ENCODE data around the gene IFI27L1. TPM values are rescaled to one million over a fixed set of nuclear protein-coding genes. Genes with fewer than 3 reads are reported as not detected.

IFI27L1 gene
- total and polyA plus RNA-seq, 2 donors: 7.2 to 18.9 TPM

- Histone ChIP-seq H3K36me3 (ENCODE audit: insufficient read depth) (no peaks in the 10 kb centered on the region), H3K27ac (ENCODE audit: low read depth) (peak within 1 kb of the TSS; percentile 89), H3K4me1 (ENCODE audit: insufficient read depth) (no peaks in the 10 kb centered on the region), H3K4me3 (ENCODE audit: low read depth, low read length) (peak within 1 kb of the TSS; percentile 39)
- WGBS: under 1% methylated on average over 27 of the region's 27 CpGs
- DNase-seq (ENCODE audit: extremely low spot score): peak; percentile 69
Observed at GRCh38 chr14:94129111-94129757, 48.1 kb downstream of the IFI27L1 start, which contains the start of gene IFI27L2. TSS of gene IFI27L2 (minus strand) at chr14:94129604. CDS start at chr14:94129564, 40 bp downstream.

GRCh38 chr14:94129758-94130414, 48.8 kb downstream of the IFI27L1 start:
- H3K4me3 ChIP-seq (ENCODE audit: low read depth, low read length): peak overlapping the region; percentile 39
- H3K27ac ChIP-seq (ENCODE audit: low read depth): no peak overlapping the region
- no peaks in the 10 kb centered on the region for H3K36me3 ChIP-seq (ENCODE audit: insufficient read depth)
- H3K4me1 ChIP-seq (ENCODE audit: insufficient read depth): no peaks in the 10 kb centered on the region
- WGBS: under 1% methylated on average over 12 of the region's 12 CpGs
- DNase-seq (ENCODE audit: extremely low spot score): no peak

- no peak for DNase-seq (ENCODE audit: extremely low spot score)
- 44% methylated on average over 4 of the region's 4 CpGs for WGBS
- H3K27ac ChIP-seq (ENCODE audit: low read depth): no peak overlapping the region
- H3K4me1 ChIP-seq (ENCODE audit: insufficient read depth): no peaks in the 10 kb centered on the region
- no peaks in the 10 kb centered on the region for H3K36me3 ChIP-seq (ENCODE audit: insufficient read depth)
- no peak overlapping the region for H3K4me3 ChIP-seq (ENCODE audit: low read depth, low read length)
Observed at GRCh38 chr14:94132285-94132887, 51.3 kb downstream of the IFI27L1 start.

DNA sequence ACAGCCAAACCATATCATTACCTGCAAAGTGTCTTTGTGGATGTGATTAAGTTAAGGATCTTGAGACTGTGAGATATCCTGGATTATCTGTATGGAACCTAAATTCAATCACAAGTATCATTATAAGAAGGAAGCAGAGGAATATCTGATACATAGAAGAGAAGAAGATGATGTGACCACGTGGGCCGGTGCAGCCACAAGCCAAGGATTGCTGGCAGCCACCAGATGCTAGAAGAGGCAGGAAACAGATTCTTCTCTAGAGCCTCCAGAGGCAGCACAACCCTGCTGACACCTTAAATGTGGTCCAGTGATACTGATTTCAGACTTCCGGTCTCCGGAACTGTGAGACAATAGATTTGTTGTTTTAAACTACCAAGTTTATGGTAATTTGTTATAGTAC, 54.4 kb downstream of the IFI27L1 start:
- Histone ChIP-seq H3K27ac (ENCODE audit: low read depth) (no peak overlapping the region), H3K4me3 (ENCODE audit: low read depth, low read length) (no peak overlapping the region), H3K4me1 (ENCODE audit: insufficient read depth) (no peaks in the 10 kb centered on the region), H3K36me3 (ENCODE audit: insufficient read depth) (no peaks in the 10 kb centered on the region)
- DNase-seq (ENCODE audit: extremely low spot score): no peak
- 73% methylated on average over 4 of the region's 4 CpGs for WGBS

DNA sequence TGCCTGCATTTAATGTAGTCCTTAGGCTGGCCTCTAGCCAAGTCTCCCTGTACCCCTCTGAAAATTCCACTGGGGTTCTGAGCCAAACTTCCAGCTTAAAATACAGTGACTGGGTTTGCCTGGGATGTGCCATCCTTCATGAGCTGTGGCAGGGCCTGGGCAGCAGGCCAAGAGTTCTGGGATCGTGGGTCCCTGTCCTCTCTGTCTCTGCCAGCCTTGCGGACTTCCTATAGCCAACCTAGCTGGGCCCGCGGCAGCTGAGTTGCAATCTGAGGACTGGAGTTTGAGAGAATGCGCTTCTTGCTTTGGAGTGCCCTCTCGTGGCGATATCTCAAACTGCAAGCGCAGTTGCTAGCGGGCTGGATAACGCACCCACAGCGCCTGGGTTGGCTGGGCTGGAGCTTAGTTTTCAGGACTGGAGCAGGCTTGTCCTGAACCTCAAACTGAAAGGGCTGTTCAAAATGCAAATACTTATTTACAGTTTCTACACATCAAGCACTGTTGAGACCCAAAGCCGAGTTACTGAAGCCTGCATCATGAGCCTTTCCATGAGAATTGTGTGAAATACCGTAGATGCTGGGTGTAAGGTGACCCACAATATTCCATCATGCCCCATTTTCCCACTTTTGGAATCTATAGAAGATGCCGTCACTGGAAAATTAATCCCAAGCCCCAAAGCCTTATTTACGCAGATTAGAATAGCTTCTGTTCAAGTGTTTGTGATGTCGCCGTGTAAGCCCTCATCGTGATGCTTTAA, 55.6 kb downstream of the IFI27L1 start:
- no peaks in the 10 kb centered on the region for H3K4me1 ChIP-seq (ENCODE audit: insufficient read depth)
- H3K27ac ChIP-seq (ENCODE audit: low read depth): no peak overlapping the region
- DNase-seq (ENCODE audit: extremely low spot score): no peak
- no peak overlapping the region for H3K4me3 ChIP-seq (ENCODE audit: low read depth, low read length)
- WGBS: 31% methylated on average over 18 of the region's 18 CpGs
- no peaks in the 10 kb centered on the region for H3K36me3 ChIP-seq (ENCODE audit: insufficient read depth)

DNA sequence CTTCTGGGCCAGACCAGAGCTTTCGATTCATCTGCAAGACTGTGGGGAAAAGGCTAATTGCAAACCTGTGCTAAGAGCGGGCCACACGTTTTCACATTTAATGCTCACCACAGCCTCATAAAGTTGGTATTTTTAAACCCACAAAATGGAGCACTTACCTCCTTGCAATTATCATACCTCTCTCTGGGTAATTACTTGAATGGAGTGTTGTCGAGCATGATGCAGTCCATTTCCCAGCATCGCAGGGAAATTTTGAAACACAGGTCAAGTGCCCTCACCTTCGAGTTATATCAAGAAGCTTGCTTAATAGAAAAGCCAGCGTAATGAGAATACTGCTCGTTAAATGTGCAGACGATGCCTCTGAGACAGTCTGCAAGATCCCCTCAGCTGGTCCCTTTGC, 57.1 kb downstream of the IFI27L1 start:
- DNase-seq (ENCODE audit: extremely low spot score): no peak
- 72% methylated on average over 9 of the region's 9 CpGs for WGBS
- H3K27ac ChIP-seq (ENCODE audit: low read depth): no peak overlapping the region
- no peaks in the 10 kb centered on the region for H3K4me1 ChIP-seq (ENCODE audit: insufficient read depth)
- no peak overlapping the region for H3K4me3 ChIP-seq (ENCODE audit: low read depth, low read length)
- H3K36me3 ChIP-seq (ENCODE audit: insufficient read depth): no peaks in the 10 kb centered on the region

DNA sequence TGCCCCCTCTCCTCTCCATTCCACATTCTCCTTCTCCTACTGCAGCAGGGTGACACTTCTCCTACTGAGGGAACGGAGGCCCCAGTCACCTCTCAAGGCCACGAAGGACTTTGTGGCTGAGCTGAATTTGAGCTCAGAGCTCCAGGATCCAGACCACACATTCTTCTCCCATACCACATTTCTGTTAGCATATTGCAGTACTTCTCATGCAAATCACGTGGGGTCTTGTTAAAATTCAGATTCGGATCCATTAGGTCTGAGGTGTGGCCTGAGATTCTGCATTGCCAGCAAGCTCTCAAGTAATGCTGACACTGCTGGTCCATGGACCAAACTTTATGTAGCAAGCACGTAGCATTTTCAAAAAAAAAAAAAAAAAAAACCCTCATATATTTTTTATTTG, 57.9 kb downstream of the IFI27L1 start:
- 70% methylated on average over 5 of the region's 5 CpGs for WGBS
- Histone ChIP-seq H3K4me1 (ENCODE audit: insufficient read depth) (no peaks in the 10 kb centered on the region), H3K36me3 (ENCODE audit: insufficient read depth) (no peaks in the 10 kb centered on the region), H3K27ac (ENCODE audit: low read depth) (no peak overlapping the region), H3K4me3 (ENCODE audit: low read depth, low read length) (no peak overlapping the region)
- DNase-seq (ENCODE audit: extremely low spot score): no peak

DNA sequence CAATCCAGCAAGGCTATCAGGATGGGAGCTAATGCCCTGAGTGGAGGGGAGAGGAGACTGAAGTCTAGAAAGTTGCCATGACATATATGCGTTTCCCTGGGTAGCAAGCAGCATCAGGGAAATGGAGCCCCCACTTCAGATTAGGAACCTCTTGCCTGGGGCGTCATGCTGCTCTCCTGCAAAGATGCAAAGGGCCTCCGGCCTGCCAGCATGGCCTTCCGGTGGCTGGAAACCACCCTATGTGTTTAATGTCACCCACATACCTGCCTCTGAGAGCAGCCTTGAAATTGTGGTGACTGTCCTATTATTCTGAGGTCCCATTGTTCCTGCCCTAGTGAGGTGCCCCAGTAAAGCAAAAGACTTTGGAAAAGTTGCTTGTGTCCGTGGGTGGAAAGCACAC, 58.3 kb downstream of the IFI27L1 start:
- DNase-seq (ENCODE audit: extremely low spot score): no peak
- WGBS: 85% methylated on average over 5 of the region's 5 CpGs
- H3K4me1 ChIP-seq (ENCODE audit: insufficient read depth): no peaks in the 10 kb centered on the region
- no peaks in the 10 kb centered on the region for H3K36me3 ChIP-seq (ENCODE audit: insufficient read depth)
- no peak overlapping the region for H3K4me3 ChIP-seq (ENCODE audit: low read depth, low read length)
- H3K27ac ChIP-seq (ENCODE audit: low read depth): no peak overlapping the region

- H3K4me1 ChIP-seq (ENCODE audit: insufficient read depth): no peaks in the 10 kb centered on the region
- 68% methylated on average over 3 of the region's 3 CpGs for WGBS
- H3K27ac ChIP-seq (ENCODE audit: low read depth): no peak overlapping the region
- H3K36me3 ChIP-seq (ENCODE audit: insufficient read depth): no peaks in the 10 kb centered on the region
- no peak for DNase-seq (ENCODE audit: extremely low spot score)
- H3K4me3 ChIP-seq (ENCODE audit: low read depth, low read length): no peak overlapping the region
Observed at GRCh38 chr14:94142247-94142646, 61.1 kb downstream of the IFI27L1 start.

GRCh38 chr14:94142836-94143235, 61.7 kb downstream of the IFI27L1 start:
- Histone ChIP-seq H3K36me3 (ENCODE audit: insufficient read depth) (no peaks in the 10 kb centered on the region), H3K4me1 (ENCODE audit: insufficient read depth) (no peaks in the 10 kb centered on the region), H3K4me3 (ENCODE audit: low read depth, low read length) (no peak overlapping the region), H3K27ac (ENCODE audit: low read depth) (no peak overlapping the region)
- no peak for DNase-seq (ENCODE audit: extremely low spot score)
- 86% methylated on average over 1 of the region's 1 CpG for WGBS

DNA sequence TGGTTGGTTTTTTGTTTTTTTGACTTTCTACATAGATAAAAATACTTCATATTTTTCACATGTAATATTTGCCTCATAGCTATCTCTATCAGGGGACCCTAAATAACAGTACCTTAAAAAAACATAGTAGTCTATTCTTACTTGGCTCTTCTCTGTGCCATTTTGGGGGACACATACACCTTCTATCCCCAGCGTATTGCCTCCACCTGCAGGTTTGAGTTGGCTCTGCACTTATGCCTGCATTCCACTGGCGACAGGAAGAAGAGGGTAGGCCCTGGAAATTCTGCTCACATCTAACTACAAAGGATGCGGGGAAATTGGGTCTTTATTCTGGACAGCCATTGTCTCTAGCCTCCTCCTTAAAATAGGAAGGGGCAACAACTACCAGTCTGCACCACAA, 62.1 kb downstream of the IFI27L1 start:
- 67% methylated on average over 3 of the region's 3 CpGs for WGBS
- DNase-seq (ENCODE audit: extremely low spot score): no peak
- H3K4me1 ChIP-seq (ENCODE audit: insufficient read depth): no peaks in the 10 kb centered on the region
- no peaks in the 10 kb centered on the region for H3K36me3 ChIP-seq (ENCODE audit: insufficient read depth)
- H3K4me3 ChIP-seq (ENCODE audit: low read depth, low read length): no peak overlapping the region
- H3K27ac ChIP-seq (ENCODE audit: low read depth): no peak overlapping the region

DNA sequence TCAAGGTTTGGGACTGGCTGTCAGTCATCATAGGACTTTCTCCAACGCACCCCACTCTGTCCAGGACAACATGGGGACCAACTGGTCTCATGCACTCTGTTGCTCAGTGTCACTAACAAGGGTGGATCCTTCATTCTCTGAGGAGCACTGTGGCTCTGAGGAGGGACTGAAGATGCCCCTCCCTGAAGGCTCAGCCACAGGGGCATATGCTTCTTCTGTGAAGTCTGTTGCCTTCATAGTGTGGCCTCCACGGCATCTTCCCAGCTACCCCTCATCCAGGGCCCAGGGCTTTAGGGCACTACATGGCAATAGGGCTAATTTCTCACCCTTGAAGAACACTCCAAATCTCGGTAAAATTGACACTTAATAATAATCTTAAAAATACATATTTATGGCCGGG, 62.6 kb downstream of the IFI27L1 start:
- no peaks in the 10 kb centered on the region for H3K36me3 ChIP-seq (ENCODE audit: insufficient read depth)
- WGBS: 91% methylated on average over 4 of the region's 4 CpGs
- no peak for DNase-seq (ENCODE audit: extremely low spot score)
- H3K4me3 ChIP-seq (ENCODE audit: low read depth, low read length): no peak overlapping the region
- no peak overlapping the region for H3K27ac ChIP-seq (ENCODE audit: low read depth)
- H3K4me1 ChIP-seq (ENCODE audit: insufficient read depth): no peaks in the 10 kb centered on the region

DNA sequence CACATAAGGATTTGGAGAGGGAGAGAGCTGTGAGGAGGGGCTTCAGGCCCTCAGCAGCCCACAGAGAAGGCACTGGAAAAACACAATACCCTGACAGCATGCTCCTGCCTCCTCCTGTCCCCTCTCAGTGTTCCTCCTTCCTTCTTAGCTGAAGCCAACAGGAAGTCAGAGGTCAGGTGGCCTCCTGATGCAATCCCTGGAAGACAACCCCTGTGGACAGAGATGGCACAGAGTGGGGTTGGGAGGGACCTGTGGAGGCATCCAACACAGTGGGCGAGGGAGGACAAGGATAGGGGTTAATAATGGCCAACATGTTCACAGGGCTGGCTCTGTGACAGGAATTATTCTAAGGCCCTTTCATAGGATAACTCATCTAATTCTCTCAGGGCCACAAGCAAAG, 63.7 kb downstream of the IFI27L1 start:
- 63% methylated on average over 1 of the region's 1 CpG for WGBS
- H3K4me3 ChIP-seq (ENCODE audit: low read depth, low read length): no peak overlapping the region
- H3K4me1 ChIP-seq (ENCODE audit: insufficient read depth): no peaks in the 10 kb centered on the region
- no peak for DNase-seq (ENCODE audit: extremely low spot score)
- H3K27ac ChIP-seq (ENCODE audit: low read depth): no peak overlapping the region
- no peaks in the 10 kb centered on the region for H3K36me3 ChIP-seq (ENCODE audit: insufficient read depth)
